GM12878 (cell line): ENCODE measurements around the gene VPS52. TPM values are rescaled to one million over a fixed set of nuclear protein-coding genes. Genes with fewer than 3 reads are reported as not detected.

Source experiments
- microRNA counts: library from miRNA; unstranded; fragments of <30 nt; microRNA quantifications from one replicate; lab custom pipeline; 2016
- microRNA-seq: library from miRNA; unstranded; fragments of <30 nt; microRNA quantifications from one replicate; pipeline ENCODE4, GENCODE V29; 2018
- polyA plus RNA-seq, 11 experiments: library from polyadenylated mRNA; depleted of rRNA in 4 of 11; unstranded in 6 of 11; stranded (reverse) in 5 of 11; fragments of >200 nt; fragmentation: Nextera tagmentation in 4 of 11; fragmentation: Illumina TruSeq in 1 of 11; extraction: Ambion mirVana in 4 of 11; extraction: Trizol in 1 of 11; gene quantifications; 1 replicate in 1 of 11; 2 replicates in 10 of 11; pipeline versions ENCODE4 v1.2.1 to v1.2.3, GENCODE V29; 2011 to 2016; ENCODE audit warnings: inconsistent platforms in 2 of 11, missing spikeins in 2 of 11, low read depth in 1 of 11
- small RNA-seq: library from RNA; depleted of rRNA; stranded (forward); fragments of <200 nt; gene quantifications from one replicate; pipeline ENCODE3, GENCODE V24; 2014
- total RNA-seq, 4 experiments: library from RNA; depleted of rRNA in 3 of 4; stranded (reverse); fragments of >200 nt in 3 of 4; fragmentation: Illumina TruSeq in 1 of 4; extraction: Trizol in 1 of 4; gene quantifications; 2 replicates each; pipeline versions ENCODE4 v1.2.1 to v1.2.3, GENCODE V29; 2013 to 2021

VPS52 gene
- total and polyA plus RNA-seq, 10 of the 15 experiments (the other 5 are each of a cell fraction or from before 2014, with no cell fraction given) = 11.3 to 52.7 (median 36.7) TPM

MicroRNA genes within 50 kb of the gene (microRNA counts, 767-probe panel; counts per million panel counts)
- 55.3 counts per million for microRNA hsa-miR-219-1-3p (lab: Ali Mortazavi, UCI)
- 2,083 counts per million, percentile 77 among the panel's probes with 10 or more counts for microRNA hsa-miR-219-5p (lab: Ali Mortazavi, UCI)

Small RNAs within 50 kb of the gene (microRNA-seq; reads per million reads assigned to microRNA genes)
- gene MIR219A1 = 12.6 reads per million, percentile 47 among the genes with 10 or more reads in this experiment
- not detected for gene MIR6834
- not detected for gene MIR6873

Small RNAs within 50 kb of the gene (small RNA-seq; reads per million reads assigned to genes)
- gene MIR219A1 = 8.7 reads per million, percentile 94 among the genes with 10 or more reads in this experiment

Other genes starting within 250 kb of the VPS52 start
Only the 7 nearest of the 20 such genes appear.
- 6,753 and 7,288 TPM in 2 replicates for gene RPS18, start 199 bp upstream of the VPS52 start, total RNA-seq (2014; rRNA removed)
- 7,180 and 7,566 TPM in 2 replicates for gene RPS18, start 199 bp upstream of the VPS52 start, total RNA-seq (2014; rRNA removed; fragmentation: Illumina TruSeq; extraction: Trizol)
- gene RPS18, start 199 bp upstream of the VPS52 start, total RNA-seq (2021) = 5,526 and 5,774 TPM in 2 replicates
- 8,077 and 9,878 TPM in 2 replicates for gene RPS18, start 199 bp upstream of the VPS52 start, polyA plus RNA-seq (2011; rRNA removed)
- 7,632 and 8,884 TPM in 2 replicates for gene RPS18, start 199 bp upstream of the VPS52 start, polyA plus RNA-seq (2014; fragmentation: Illumina TruSeq; extraction: Trizol)
- over 10,000 TPM; 17,270 to 20,828 TPM for gene RPS18, start 199 bp upstream of the VPS52 start, polyA plus RNA-seq (2014; fragmentation: Nextera tagmentation; extraction: Ambion mirVana)
- gene RPS18, start 199 bp upstream of the VPS52 start, polyA plus RNA-seq (2014; rRNA removed) = 9,185 and 10,303 TPM in 2 replicates
- 1,000 to 10,000 TPM; 4,228 to 4,318 TPM for gene RPS18, start 199 bp upstream of the VPS52 start, polyA plus RNA-seq (2016; fragmentation: Nextera tagmentation; extraction: Ambion mirVana)
- gene B3GALT4, start 5.2 kb upstream of the VPS52 start, total RNA-seq (2014; rRNA removed) = 6.8 and 8.2 TPM in 2 replicates
- 2.8 and 2.9 TPM in 2 replicates for gene B3GALT4, start 5.2 kb upstream of the VPS52 start, total RNA-seq (2014; rRNA removed; fragmentation: Illumina TruSeq; extraction: Trizol)
- gene B3GALT4, start 5.2 kb upstream of the VPS52 start, total RNA-seq (2021) = 6.2 and 6.5 TPM in 2 replicates
- 1.0 and 1.8 TPM in 2 replicates for gene B3GALT4, start 5.2 kb upstream of the VPS52 start, polyA plus RNA-seq (2011; rRNA removed)
- gene B3GALT4, start 5.2 kb upstream of the VPS52 start, polyA plus RNA-seq (2014; fragmentation: Illumina TruSeq; extraction: Trizol) = 0.33 and 0.98 TPM in 2 replicates
- under 1 TPM; 0.27 to 0.37 TPM for gene B3GALT4, start 5.2 kb upstream of the VPS52 start, polyA plus RNA-seq (2014; fragmentation: Nextera tagmentation; extraction: Ambion mirVana)
- 4.6 and 5.1 TPM in 2 replicates for gene B3GALT4, start 5.2 kb upstream of the VPS52 start, polyA plus RNA-seq (2014; rRNA removed)
- 1 to 10 TPM; 2.4 to 3.8 TPM for gene B3GALT4, start 5.2 kb upstream of the VPS52 start, polyA plus RNA-seq (2016; fragmentation: Nextera tagmentation; extraction: Ambion mirVana)
- gene WDR46, start 17.4 kb upstream of the VPS52 start, total RNA-seq (2014; rRNA removed) = 82.7 and 98.4 TPM in 2 replicates
- gene WDR46, start 17.4 kb upstream of the VPS52 start, total RNA-seq (2014; rRNA removed; fragmentation: Illumina TruSeq; extraction: Trizol) = 93.9 and 98.0 TPM in 2 replicates
- 90.4 and 96.4 TPM in 2 replicates for gene WDR46, start 17.4 kb upstream of the VPS52 start, total RNA-seq (2021)
- 31.7 and 50.0 TPM in 2 replicates for gene WDR46, start 17.4 kb upstream of the VPS52 start, polyA plus RNA-seq (2011; rRNA removed)
- 58.9 and 66.9 TPM in 2 replicates for gene WDR46, start 17.4 kb upstream of the VPS52 start, polyA plus RNA-seq (2014; fragmentation: Illumina TruSeq; extraction: Trizol)
- gene WDR46, start 17.4 kb upstream of the VPS52 start, polyA plus RNA-seq (2014; fragmentation: Nextera tagmentation; extraction: Ambion mirVana) = 10 to 100 TPM; 10.1 to 23.5 TPM
- 75.5 and 88.6 TPM in 2 replicates for gene WDR46, start 17.4 kb upstream of the VPS52 start, polyA plus RNA-seq (2014; rRNA removed)
- 100 to 1,000 TPM; 134 to 147 TPM for gene WDR46, start 17.4 kb upstream of the VPS52 start, polyA plus RNA-seq (2016; fragmentation: Nextera tagmentation; extraction: Ambion mirVana)
- gene PFDN6, start 17.7 kb upstream of the VPS52 start, total RNA-seq (2014; rRNA removed) = 110 and 131 TPM in 2 replicates
- 134 and 141 TPM in 2 replicates for gene PFDN6, start 17.7 kb upstream of the VPS52 start, total RNA-seq (2014; rRNA removed; fragmentation: Illumina TruSeq; extraction: Trizol)
- gene PFDN6, start 17.7 kb upstream of the VPS52 start, total RNA-seq (2021) = 87.8 and 91.8 TPM in 2 replicates
- gene PFDN6, start 17.7 kb upstream of the VPS52 start, polyA plus RNA-seq (2011; rRNA removed) = 73.4 and 83.5 TPM in 2 replicates
- 168 and 182 TPM in 2 replicates for gene PFDN6, start 17.7 kb upstream of the VPS52 start, polyA plus RNA-seq (2014; fragmentation: Illumina TruSeq; extraction: Trizol)
- 1 to 10 TPM; 3.1 to 5.7 TPM for gene PFDN6, start 17.7 kb upstream of the VPS52 start, polyA plus RNA-seq (2014; fragmentation: Nextera tagmentation; extraction: Ambion mirVana)
- gene PFDN6, start 17.7 kb upstream of the VPS52 start, polyA plus RNA-seq (2014; rRNA removed) = 164 and 165 TPM in 2 replicates
- 10 to 100 TPM; 27.7 to 35.7 TPM for gene PFDN6, start 17.7 kb upstream of the VPS52 start, polyA plus RNA-seq (2016; fragmentation: Nextera tagmentation; extraction: Ambion mirVana)
- gene RGL2, start 27.1 kb upstream of the VPS52 start, total RNA-seq (2014; rRNA removed) = 7.1 and 7.2 TPM in 2 replicates
- gene RGL2, start 27.1 kb upstream of the VPS52 start, total RNA-seq (2014; rRNA removed; fragmentation: Illumina TruSeq; extraction: Trizol) = 5.7 and 6.9 TPM in 2 replicates
- 17.8 and 21.2 TPM in 2 replicates for gene RGL2, start 27.1 kb upstream of the VPS52 start, total RNA-seq (2021)
- 11.4 and 15.5 TPM in 2 replicates for gene RGL2, start 27.1 kb upstream of the VPS52 start, polyA plus RNA-seq (2011; rRNA removed)
- 5.2 and 9.0 TPM in 2 replicates for gene RGL2, start 27.1 kb upstream of the VPS52 start, polyA plus RNA-seq (2014; fragmentation: Illumina TruSeq; extraction: Trizol)
- gene RGL2, start 27.1 kb upstream of the VPS52 start, polyA plus RNA-seq (2014; fragmentation: Nextera tagmentation; extraction: Ambion mirVana) = 1 to 10 TPM in 1 of 2 experiments, under 1 TPM in 1; 0.84 to 2.7 TPM
- 14.5 and 18.1 TPM in 2 replicates for gene RGL2, start 27.1 kb upstream of the VPS52 start, polyA plus RNA-seq (2014; rRNA removed)
- gene RGL2, start 27.1 kb upstream of the VPS52 start, polyA plus RNA-seq (2016; fragmentation: Nextera tagmentation; extraction: Ambion mirVana) = 1 to 10 TPM; 5.2 to 6.5 TPM
- 107 and 118 TPM in 2 replicates for gene TAPBP, start 42.2 kb upstream of the VPS52 start, total RNA-seq (2014; rRNA removed)
- 44.0 and 46.7 TPM in 2 replicates for gene TAPBP, start 42.2 kb upstream of the VPS52 start, total RNA-seq (2014; rRNA removed; fragmentation: Illumina TruSeq; extraction: Trizol)
- gene TAPBP, start 42.2 kb upstream of the VPS52 start, total RNA-seq (2021) = 210 and 219 TPM in 2 replicates
- gene TAPBP, start 42.2 kb upstream of the VPS52 start, polyA plus RNA-seq (2011; rRNA removed) = 20.7 and 40.7 TPM in 2 replicates
- gene TAPBP, start 42.2 kb upstream of the VPS52 start, polyA plus RNA-seq (2014; fragmentation: Illumina TruSeq; extraction: Trizol) = 35.4 and 49.4 TPM in 2 replicates
- 10 to 100 TPM; 14.6 to 30.0 TPM for gene TAPBP, start 42.2 kb upstream of the VPS52 start, polyA plus RNA-seq (2014; fragmentation: Nextera tagmentation; extraction: Ambion mirVana)
- 108 and 138 TPM in 2 replicates for gene TAPBP, start 42.2 kb upstream of the VPS52 start, polyA plus RNA-seq (2014; rRNA removed)
- gene TAPBP, start 42.2 kb upstream of the VPS52 start, polyA plus RNA-seq (2016; fragmentation: Nextera tagmentation; extraction: Ambion mirVana) = 100 to 1,000 TPM; 107 TPM
- 8.9 and 9.3 TPM in 2 replicates for gene ZBTB22, start 45.9 kb upstream of the VPS52 start, total RNA-seq (2014; rRNA removed)
- 5.9 and 6.2 TPM in 2 replicates for gene ZBTB22, start 45.9 kb upstream of the VPS52 start, total RNA-seq (2014; rRNA removed; fragmentation: Illumina TruSeq; extraction: Trizol)
- 9.7 and 12.0 TPM in 2 replicates for gene ZBTB22, start 45.9 kb upstream of the VPS52 start, total RNA-seq (2021)
- 3.2 and 5.1 TPM in 2 replicates for gene ZBTB22, start 45.9 kb upstream of the VPS52 start, polyA plus RNA-seq (2011; rRNA removed)
- 3.8 and 4.4 TPM in 2 replicates for gene ZBTB22, start 45.9 kb upstream of the VPS52 start, polyA plus RNA-seq (2014; fragmentation: Illumina TruSeq; extraction: Trizol)
- under 1 TPM; 0.11 to 0.62 TPM for gene ZBTB22, start 45.9 kb upstream of the VPS52 start, polyA plus RNA-seq (2014; fragmentation: Nextera tagmentation; extraction: Ambion mirVana)
- gene ZBTB22, start 45.9 kb upstream of the VPS52 start, polyA plus RNA-seq (2014; rRNA removed) = 9.8 and 9.9 TPM in 2 replicates
- 1 to 10 TPM; 4.1 to 4.5 TPM for gene ZBTB22, start 45.9 kb upstream of the VPS52 start, polyA plus RNA-seq (2016; fragmentation: Nextera tagmentation; extraction: Ambion mirVana)